Hematopoietic multipotent progenitor cell treated with erythropoietin and hydrocortisone succinate and interleukin-3 and kit ligand, for 15 days (in vitro differentiated cells): ENCODE measurements around the gene BRAT1.
"Not testable (repeated sequence)": the region's sequence is repeated elsewhere in the genome, so short reads cannot be mapped to it uniquely, and the experiment has no call there.

Experiments
- DNase-seq: peaks from one replicate; pipeline ENCODE4 v3.0.0-alpha.2; 2015; ENCODE audit warnings: low spot score

Gene BRAT1

GRCh38 chr7:2583798-2584580 lies 28.7 kb upstream of the BRAT1 start:
- no peak for DNase-seq

DNA sequence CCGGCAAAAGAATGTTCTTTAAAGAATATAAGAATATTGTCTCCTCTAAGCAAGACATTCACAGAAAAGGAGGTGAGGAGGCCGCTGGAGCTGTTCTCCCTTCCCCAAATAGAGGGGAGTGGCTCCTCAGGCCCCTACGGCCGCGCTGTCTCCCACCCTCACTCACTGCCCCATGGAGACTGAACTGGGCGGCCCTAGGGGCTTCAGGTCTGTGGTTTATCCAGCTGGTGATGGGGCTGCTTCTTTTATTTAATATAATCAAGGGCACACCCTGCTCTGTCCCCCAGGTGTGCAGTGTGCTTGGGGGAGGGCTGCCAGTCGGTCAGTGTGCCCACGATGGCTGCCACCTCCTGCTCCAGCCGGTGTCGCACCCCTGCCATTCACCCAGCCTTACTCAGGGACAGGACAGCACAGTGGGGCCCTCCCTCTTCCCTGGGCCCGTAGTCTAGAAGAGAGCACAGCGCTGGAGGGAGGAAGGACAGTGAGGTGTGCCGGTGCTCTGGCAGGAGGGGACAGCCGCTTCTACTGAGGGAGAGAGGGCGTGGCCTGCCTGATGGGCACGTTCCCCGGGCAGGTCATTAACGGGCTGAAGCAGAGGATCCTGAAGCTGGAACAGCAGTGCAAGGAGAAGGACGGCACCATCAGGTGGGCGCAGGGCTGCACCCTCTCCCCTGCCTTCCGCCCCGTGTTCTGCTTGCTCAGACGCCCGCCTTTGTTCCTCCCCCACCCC lies 26.8 kb upstream of the BRAT1 start:
- no peak for DNase-seq

GRCh38 chr7:2580636-2581035 lies 25.3 kb upstream of the BRAT1 start:
- no peak for DNase-seq

- no peak for DNase-seq
Measured at GRCh38 chr7:2577914-2578680, 22.8 kb upstream of the BRAT1 start.

DNA sequence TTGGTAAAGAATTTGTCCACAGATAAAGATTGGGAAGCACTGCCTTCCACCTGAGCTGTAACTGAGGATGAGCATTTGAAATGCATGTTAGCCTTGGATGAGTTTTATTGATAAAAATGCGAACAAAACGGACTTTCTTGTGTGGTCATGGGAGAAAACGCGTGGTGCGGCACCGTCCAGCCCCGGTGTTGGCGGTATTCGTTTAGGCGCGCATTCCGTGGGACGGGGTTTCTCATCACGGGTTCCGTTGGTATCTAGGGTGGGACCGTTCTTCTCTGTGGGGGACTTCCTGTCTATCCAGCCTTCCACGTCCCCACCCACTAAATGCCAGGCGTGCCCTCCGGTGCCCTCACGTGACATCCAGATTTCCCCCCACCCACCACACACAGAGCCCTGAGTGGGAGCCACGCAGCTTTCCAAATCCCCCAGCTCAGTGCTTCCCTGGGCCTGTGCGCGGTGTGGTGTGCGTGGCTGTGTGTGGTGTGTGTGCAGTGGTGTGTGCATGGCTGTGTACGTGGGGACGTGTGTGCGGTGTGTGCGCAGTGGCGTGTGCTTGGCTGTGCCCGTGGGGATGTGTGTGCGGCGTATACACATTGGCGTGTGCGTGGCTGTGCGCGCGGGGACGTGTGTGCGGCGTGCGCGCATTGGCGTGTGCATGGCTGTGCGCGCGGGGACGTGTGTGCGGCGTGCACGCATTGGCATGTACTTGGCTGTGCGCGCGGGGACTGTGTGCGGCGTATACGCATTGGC lies 21.6 kb upstream of the BRAT1 start:
- DNase-seq: no peak

- DNase-seq: no peak
Measured at GRCh38 chr7:2575733-2576340, 20.5 kb upstream of the BRAT1 start.

- no peak for DNase-seq
Measured at GRCh38 chr7:2575046-2575732, 19.9 kb upstream of the BRAT1 start.

GRCh38 chr7:2573761-2574160 lies 18.4 kb upstream of the BRAT1 start:
- no peak for DNase-seq

GRCh38 chr7:2572101-2572842 lies 16.9 kb upstream of the BRAT1 start:
- no peak for DNase-seq

DNA sequence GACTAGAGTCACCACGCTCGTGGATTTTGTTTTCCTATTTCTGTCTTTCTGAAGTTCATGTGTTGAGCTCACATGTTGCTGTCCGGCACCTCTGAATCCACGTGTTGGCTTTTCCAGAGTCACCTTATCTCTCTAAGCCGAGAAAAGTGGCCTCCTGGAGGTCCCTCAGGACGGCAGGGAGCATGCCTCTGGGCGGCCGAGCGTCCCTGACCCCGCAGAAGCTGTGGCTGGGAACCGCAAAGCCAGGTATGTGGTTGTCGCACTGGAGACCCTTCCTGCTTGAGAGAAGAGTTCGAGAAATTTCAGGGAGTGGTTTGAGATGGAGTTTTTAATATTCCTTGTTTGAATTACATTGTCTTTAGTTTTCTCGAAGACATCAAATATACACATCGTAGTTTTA lies 16.1 kb upstream of the BRAT1 start:
- DNase-seq: no peak

- no peak for DNase-seq
Measured at GRCh38 chr7:2570021-2570420, 14.7 kb upstream of the BRAT1 start.

GRCh38 chr7:2569421-2569820 lies 14.1 kb upstream of the BRAT1 start:
- no peak for DNase-seq

- DNase-seq: no peak
Measured at GRCh38 chr7:2568521-2569223, 13.3 kb upstream of the BRAT1 start.

GRCh38 chr7:2567679-2568278 lies 12.5 kb upstream of the BRAT1 start:
- DNase-seq: no peak

- DNase-seq: no peak
Measured at GRCh38 chr7:2566890-2567678, 11.8 kb upstream of the BRAT1 start.

GRCh38 chr7:2566348-2566889 lies 11.1 kb upstream of the BRAT1 start:
- no peak for DNase-seq

DNA sequence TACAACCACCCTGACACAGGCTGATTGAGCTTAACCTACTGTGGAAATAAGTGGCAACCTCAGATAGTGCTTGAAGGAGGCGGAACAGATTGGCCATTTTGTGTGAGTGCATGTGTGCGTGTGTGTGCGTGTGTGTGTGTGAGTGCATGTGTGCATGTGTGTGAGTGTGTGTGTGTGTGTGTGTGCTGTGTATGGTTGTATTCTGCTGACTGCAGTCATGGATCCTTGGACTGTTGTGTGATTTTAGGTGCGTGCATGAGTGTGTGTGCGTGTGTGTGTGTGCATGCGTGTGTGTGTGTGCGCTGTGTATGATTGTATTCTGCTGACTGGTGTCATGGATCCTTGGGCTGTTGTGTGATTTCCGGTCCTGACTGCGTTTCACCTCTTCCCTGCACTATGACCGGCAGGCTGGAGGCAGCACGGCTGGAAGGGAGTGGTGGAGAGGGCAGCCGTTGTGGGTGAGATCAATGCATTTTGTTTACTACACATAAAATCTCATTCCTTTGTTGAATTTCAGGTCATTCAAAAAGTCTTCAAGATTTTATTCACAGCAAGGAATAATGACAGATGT lies 9.7 kb upstream of the BRAT1 start:
- no peak for DNase-seq

- not testable (repeated sequence) for DNase-seq
Measured at GRCh38 chr7:2563955-2564354, 8.6 kb upstream of the BRAT1 start.
